MM.1S (cell line): ENCODE measurements around the gene IPO9.

ENCODE experiments used
- CTCF ChIP-seq: fragments of 300-600 bp; sonication (generic); IDR thresholded peaks from 2 replicates; pipeline ENCODE4 v1.5.1; 2016; ENCODE audit warnings: antibody characterized with exemption, low read length, mixed read lengths
- EZH2 ChIP-seq: fragments of 300-600 bp; sonication (generic); optimal IDR thresholded peaks from 2 replicates; pipeline ENCODE3; 2017; ENCODE audit warnings: low read depth, mild to moderate bottlenecking, antibody characterized with exemption, low read length, mixed read lengths
- EZH2phosphoT487 ChIP-seq: fragments of 300-600 bp; sonication (generic); IDR thresholded peaks from 2 replicates; pipeline ENCODE4 v1.6.1; 2018; ENCODE audit warnings: antibody characterized with exemption, low read length

GRCh38 chr1:201834621-201835020 is 5.7 kb downstream of the IPO9 start:
- TF ChIP-seq CTCF = no peak
- TF ChIP-seq EZH2phosphoT487 = no peak
- no peak for TF ChIP-seq EZH2
